Measurements from ENCODE around the gene FAM131C. TPM values are rescaled to one million over a fixed set of nuclear protein-coding genes. Genes with fewer than 3 reads are reported as not detected.
A peak's percentile ranks its signal among the peaks of the same experiment; 100 is the strongest.
"Not testable (repeated sequence)": the region's sequence is repeated elsewhere in the genome, so short reads cannot be mapped to it uniquely, and the experiment has no call there.

FAM131C gene
- total and polyA plus RNA-seq, 3 experiments from 2014 or later: 0.62 to 0.66 TPM; not detected in 1

GRCh38 chr1:16042096-16042495, 31.4 kb downstream of the FAM131C start:
- no peaks in the 10 kb centered on the region for H3K9me3 ChIP-seq (ENCODE audit: low read length)
- H3K27me3 ChIP-seq (ENCODE audit: insufficient read depth, low read length, poor library complexity, severe bottlenecking): no peaks in the 10 kb centered on the region
- H3K27me3 Mint-ChIP-seq: peaks cover 6 to 15% of the 10 kb centered on the region in 2 donors
- H3K27ac ChIP-seq (ENCODE audit: low read depth, low read length): no peak overlapping the region
- ChIA-PET CTCF (no interaction called here), POLR2A (no interaction called here)
- no peak overlapping the region for H3K27ac Mint-ChIP-seq
- no peaks in the 10 kb centered on the region for H3K36me3 ChIP-seq (ENCODE audit: insufficient read depth, low read length)
- no peaks in the 10 kb centered on the region for H3K4me1 Mint-ChIP-seq
- H3K4me3 ChIP-seq (ENCODE audit: low read length): no peak overlapping the region
- no peaks in the 10 kb centered on the region for H3K4me1 ChIP-seq (ENCODE audit: insufficient read depth, low read length)
- no peak overlapping the region for H3K4me3 Mint-ChIP-seq
- no peak for DNase-seq
- no peaks in the 10 kb centered on the region for H3K9me3 Mint-ChIP-seq
- no peaks in the 10 kb centered on the region for H3K36me3 Mint-ChIP-seq

DNA sequence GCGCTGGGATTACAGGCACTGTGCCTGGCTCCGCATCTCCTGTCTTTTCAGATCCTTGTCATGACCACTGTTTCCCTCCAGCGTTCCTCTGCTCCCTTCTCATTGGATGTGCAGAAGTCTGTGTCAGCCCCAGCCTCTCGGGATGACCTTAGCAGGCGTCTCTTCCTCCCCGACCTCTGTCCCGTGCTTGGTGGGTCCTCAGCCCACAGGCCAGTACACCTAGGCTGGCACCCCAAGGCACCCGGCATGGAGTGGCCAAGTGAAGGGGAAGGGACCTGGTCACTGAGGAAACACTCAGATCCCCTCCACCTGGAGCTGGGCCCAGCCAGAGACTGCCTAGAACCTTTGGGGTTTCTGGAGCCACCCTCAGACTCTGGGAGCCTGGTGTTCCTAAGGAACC, 32.3 kb downstream of the FAM131C start:
- Histone ChIP-seq H3K27me3 (ENCODE audit: insufficient read depth, low read length, poor library complexity, severe bottlenecking) (no peaks in the 10 kb centered on the region), H3K27ac (ENCODE audit: low read depth, low read length) (no peak overlapping the region), H3K36me3 (ENCODE audit: insufficient read depth, low read length) (no peaks in the 10 kb centered on the region), H3K4me1 (ENCODE audit: insufficient read depth, low read length) (no peaks in the 10 kb centered on the region), H3K4me3 (ENCODE audit: low read length) (no peak overlapping the region), H3K9me3 (ENCODE audit: low read length) (no peaks in the 10 kb centered on the region)
- H3K4me1 Mint-ChIP-seq: no peaks in the 10 kb centered on the region
- ChIA-PET POLR2A (no interaction called here), CTCF (no interaction called here)
- H3K27me3 Mint-ChIP-seq: peaks cover 6 to 13% of the 10 kb centered on the region in 2 donors
- no peaks in the 10 kb centered on the region for H3K9me3 Mint-ChIP-seq
- H3K27ac Mint-ChIP-seq: no peak overlapping the region
- H3K36me3 Mint-ChIP-seq: no peaks in the 10 kb centered on the region
- H3K4me3 Mint-ChIP-seq: no peak overlapping the region
- no peak for DNase-seq

- H3K27ac ChIP-seq (ENCODE audit: low read depth, low read length); H3K4me1 ChIP-seq (ENCODE audit: insufficient read depth, low read length); H3K4me3 Mint-ChIP-seq; H3K36me3 Mint-ChIP-seq; H3K27me3 ChIP-seq (ENCODE audit: insufficient read depth, low read length, poor library complexity, severe bottlenecking); CTCF ChIA-PET; H3K27me3 Mint-ChIP-seq; DNase-seq; POLR2A ChIA-PET; H3K36me3 ChIP-seq (ENCODE audit: insufficient read depth, low read length); H3K9me3 ChIP-seq (ENCODE audit: low read length); H3K27ac Mint-ChIP-seq; H3K4me1 Mint-ChIP-seq; H3K4me3 ChIP-seq (ENCODE audit: low read length); H3K9me3 Mint-ChIP-seq: not testable (repeated sequence)
These were observed 33.6 kb downstream of the FAM131C start for GRCh38 chr1:16039871-16040270.

GRCh38 chr1:16038620-16038912, 34.9 kb downstream of the FAM131C start:
- Histone ChIP-seq H3K4me3 (ENCODE audit: low read length) (no peak overlapping the region), H3K27me3 (ENCODE audit: insufficient read depth, low read length, poor library complexity, severe bottlenecking) (no peaks in the 10 kb centered on the region), H3K4me1 (ENCODE audit: insufficient read depth, low read length) (no peaks in the 10 kb centered on the region), H3K36me3 (ENCODE audit: insufficient read depth, low read length) (no peaks in the 10 kb centered on the region), H3K27ac (ENCODE audit: low read depth, low read length) (no peak overlapping the region), H3K9me3 (ENCODE audit: low read length) (no peaks in the 10 kb centered on the region)
- no peak for DNase-seq
- Mint-ChIP-seq H3K4me3 (peak overlapping the region in 1 of 7 donors; percentile 19), H3K27me3 (peaks cover 4 to 7% of the 10 kb centered on the region in 2 donors), H3K27ac (no peak overlapping the region), H3K36me3 (no peaks in the 10 kb centered on the region), H3K4me1 (no peaks in the 10 kb centered on the region), H3K9me3 (no peaks in the 10 kb centered on the region)
- ChIA-PET POLR2A (no interaction called here), CTCF (no interaction called here)

DNA sequence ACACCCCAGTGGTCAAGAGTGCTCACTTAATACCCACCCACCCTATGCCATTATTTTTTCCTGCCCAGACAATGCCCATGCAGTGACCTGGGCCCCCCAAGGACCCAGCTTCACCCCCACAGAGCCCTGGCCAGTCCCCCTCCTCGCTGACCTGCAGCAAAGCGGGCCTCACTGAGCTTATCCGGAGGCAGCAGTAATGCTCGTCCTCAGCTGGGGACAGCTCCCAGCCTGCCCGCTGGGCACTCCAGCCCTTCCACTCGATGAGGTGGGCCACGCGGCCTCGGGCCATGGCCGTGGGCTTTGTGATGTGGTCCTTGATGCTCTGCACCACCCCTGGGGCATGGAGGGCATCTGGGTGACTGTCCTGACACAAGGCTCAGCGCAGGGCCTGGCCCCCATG, 37.0 kb downstream of the FAM131C start:
- H3K27ac Mint-ChIP-seq; H3K4me3 ChIP-seq (ENCODE audit: low read length); H3K9me3 Mint-ChIP-seq; H3K9me3 ChIP-seq (ENCODE audit: low read length); H3K27ac ChIP-seq (ENCODE audit: low read depth, low read length); H3K36me3 ChIP-seq (ENCODE audit: insufficient read depth, low read length); H3K4me1 Mint-ChIP-seq; CTCF ChIA-PET; H3K36me3 Mint-ChIP-seq; DNase-seq; H3K4me3 Mint-ChIP-seq; POLR2A ChIA-PET; H3K27me3 ChIP-seq (ENCODE audit: insufficient read depth, low read length, poor library complexity, severe bottlenecking); H3K27me3 Mint-ChIP-seq; H3K4me1 ChIP-seq (ENCODE audit: insufficient read depth, low read length): not testable (repeated sequence)

- H3K27me3 ChIP-seq (ENCODE audit: insufficient read depth, low read length, poor library complexity, severe bottlenecking); H3K4me3 ChIP-seq (ENCODE audit: low read length); H3K36me3 ChIP-seq (ENCODE audit: insufficient read depth, low read length); DNase-seq; H3K9me3 ChIP-seq (ENCODE audit: low read length); CTCF ChIA-PET; H3K27ac ChIP-seq (ENCODE audit: low read depth, low read length); H3K4me1 ChIP-seq (ENCODE audit: insufficient read depth, low read length); H3K9me3 Mint-ChIP-seq; H3K27ac Mint-ChIP-seq; H3K4me3 Mint-ChIP-seq; POLR2A ChIA-PET; H3K4me1 Mint-ChIP-seq; H3K36me3 Mint-ChIP-seq: not testable (repeated sequence)
- H3K27me3 Mint-ChIP-seq: peaks cover 13 to 19% of the 10 kb centered on the region in 2 donors
These were observed 40.3 kb downstream of the FAM131C start for GRCh38 chr1:16033103-16033632.

- Mint-ChIP-seq H3K36me3 (no peaks in the 10 kb centered on the region), H3K9me3 (no peaks in the 10 kb centered on the region), H3K27ac (no peak overlapping the region), H3K27me3 (peaks cover 17 to 22% of the 10 kb centered on the region in 2 donors), H3K4me3 (no peak overlapping the region), H3K4me1 (no peaks in the 10 kb centered on the region)
- Histone ChIP-seq H3K36me3 (ENCODE audit: insufficient read depth, low read length) (no peaks in the 10 kb centered on the region), H3K4me3 (ENCODE audit: low read length) (no peak overlapping the region), H3K27ac (ENCODE audit: low read depth, low read length) (no peak overlapping the region), H3K27me3 (ENCODE audit: insufficient read depth, low read length, poor library complexity, severe bottlenecking) (no peaks in the 10 kb centered on the region), H3K4me1 (ENCODE audit: insufficient read depth, low read length) (no peaks in the 10 kb centered on the region), H3K9me3 (ENCODE audit: low read length) (no peaks in the 10 kb centered on the region)
- ChIA-PET POLR2A (no interaction called here), CTCF (no interaction called here)
- DNase-seq: peak in 3 of 5 donors; percentile 18 to 56 (median 21)
These were observed 40.9 kb downstream of the FAM131C start for GRCh38 chr1:16032388-16033102.

- Mint-ChIP-seq H3K27me3 (peaks cover 14 to 16% of the 10 kb centered on the region in 2 donors), H3K36me3 (no peaks in the 10 kb centered on the region), H3K4me3 (no peak overlapping the region), H3K27ac (no peak overlapping the region), H3K9me3 (no peaks in the 10 kb centered on the region), H3K4me1 (no peaks in the 10 kb centered on the region)
- CTCF ChIA-PET: no interaction called here
- no peak overlapping the region for H3K4me3 ChIP-seq (ENCODE audit: low read length)
- no peaks in the 10 kb centered on the region for H3K36me3 ChIP-seq (ENCODE audit: insufficient read depth, low read length)
- H3K27me3 ChIP-seq (ENCODE audit: insufficient read depth, low read length, poor library complexity, severe bottlenecking): no peaks in the 10 kb centered on the region
- no peak overlapping the region for H3K27ac ChIP-seq (ENCODE audit: low read depth, low read length)
- POLR2A ChIA-PET: no interaction called here
- H3K4me1 ChIP-seq (ENCODE audit: insufficient read depth, low read length): peaks cover 7% of the 10 kb centered on the region
- H3K9me3 ChIP-seq (ENCODE audit: low read length): no peaks in the 10 kb centered on the region
- no peak for DNase-seq
These were observed 41.9 kb downstream of the FAM131C start for GRCh38 chr1:16031551-16031950.

- Mint-ChIP-seq H3K27ac (no peak overlapping the region), H3K4me3 (no peak overlapping the region), H3K27me3 (peaks cover 16 to 21% of the 10 kb centered on the region in 2 donors), H3K4me1 (no peaks in the 10 kb centered on the region), H3K36me3 (no peaks in the 10 kb centered on the region), H3K9me3 (no peaks in the 10 kb centered on the region)
- no peaks in the 10 kb centered on the region for H3K9me3 ChIP-seq (ENCODE audit: low read length)
- H3K4me1 ChIP-seq (ENCODE audit: insufficient read depth, low read length): peaks cover 7% of the 10 kb centered on the region
- H3K27me3 ChIP-seq (ENCODE audit: insufficient read depth, low read length, poor library complexity, severe bottlenecking): no peaks in the 10 kb centered on the region
- H3K4me3 ChIP-seq (ENCODE audit: low read length): no peak overlapping the region
- POLR2A ChIA-PET: no interaction called here
- no peaks in the 10 kb centered on the region for H3K36me3 ChIP-seq (ENCODE audit: insufficient read depth, low read length)
- CTCF ChIA-PET: no interaction called here
- no peak for DNase-seq
- H3K27ac ChIP-seq (ENCODE audit: low read depth, low read length): no peak overlapping the region
These were observed 44.2 kb downstream of the FAM131C start for GRCh38 chr1:16029288-16029687.
